Astrocyte of the spinal cord (primary cell): ENCODE data around the gene MACROD2.

Experiments
- DNase-seq: peaks from one replicate; pipeline ENCODE4 v3.0.0; 2011; ENCODE audit warnings: low read depth, low spot score
- H3K4me3 ChIP-seq: 2 replicates; pipeline ENCODE4 v1.5.1; 2011; ENCODE audit warnings: low read depth, mild to moderate bottlenecking, low read length, moderate library complexity
- CTCF ChIP-seq: IDR thresholded peaks from 2 replicates; pipeline ENCODE4 v1.5.1; 2012; ENCODE audit warnings: low read depth, mild to moderate bottlenecking, low read length, inconsistent platforms
- in situ Hi-C: cut with HindIII; loops from 2 replicates; pipeline ENCODE4 v1.10.0; 2017; ENCODE audit warnings: low sequenced_read_pairs

Gene MACROD2

GRCh38 chr20:14826543-14827313, 831.4 kb downstream of the MACROD2 start:
- in situ Hi-C loops = no loop called here
- DNase-seq = no peak

GRCh38 chr20:14828459-14828858, 833.1 kb downstream of the MACROD2 start:
- in situ Hi-C loops = no loop called here
- no peak for TF ChIP-seq CTCF
- H3K4me3 ChIP-seq = no peak overlapping the region
- DNase-seq = no peak

More at GRCh38 chr20:14826543-14827313, 831.4 kb downstream of the MACROD2 start:
- no peak overlapping the region for H3K4me3 ChIP-seq
- no peak for TF ChIP-seq CTCF

- in situ Hi-C loops = no loop called here
- no peak for TF ChIP-seq CTCF
- DNase-seq = no peak
- no peak overlapping the region for H3K4me3 ChIP-seq
Measured at GRCh38 chr20:14829906-14830305, 834.6 kb downstream of the MACROD2 start.

GRCh38 chr20:14830466-14830865, 835.1 kb downstream of the MACROD2 start:
- TF ChIP-seq CTCF = no peak
- DNase-seq = no peak
- H3K4me3 ChIP-seq = no peak overlapping the region
- in situ Hi-C loops = no loop called here

- no peak overlapping the region for H3K4me3 ChIP-seq
- no peak for DNase-seq
- in situ Hi-C loops = no loop called here
- no peak for TF ChIP-seq CTCF
Measured at GRCh38 chr20:14830899-14831298, 835.6 kb downstream of the MACROD2 start.

- TF ChIP-seq CTCF = no peak
- in situ Hi-C loops = no loop called here
- no peak for DNase-seq
- H3K4me3 ChIP-seq = no peak overlapping the region
Measured at GRCh38 chr20:14832630-14833029, 837.3 kb downstream of the MACROD2 start.
